HG03159 (cell line): ENCODE data around the gene SESN3.
"Not testable (repeated sequence)": the region's sequence is repeated elsewhere in the genome, so short reads cannot be mapped to it uniquely, and the experiment has no call there.

Experiments
- ATAC-seq: cut with Tn5 transposase; IDR thresholded peaks from one replicate; pipeline ENCODE4 v1.9.1; 2021; ENCODE audit warnings: mild to moderate bottlenecking, moderate library complexity; ENCODE audit not compliant: unreplicated experiment

Gene SESN3

DNA sequence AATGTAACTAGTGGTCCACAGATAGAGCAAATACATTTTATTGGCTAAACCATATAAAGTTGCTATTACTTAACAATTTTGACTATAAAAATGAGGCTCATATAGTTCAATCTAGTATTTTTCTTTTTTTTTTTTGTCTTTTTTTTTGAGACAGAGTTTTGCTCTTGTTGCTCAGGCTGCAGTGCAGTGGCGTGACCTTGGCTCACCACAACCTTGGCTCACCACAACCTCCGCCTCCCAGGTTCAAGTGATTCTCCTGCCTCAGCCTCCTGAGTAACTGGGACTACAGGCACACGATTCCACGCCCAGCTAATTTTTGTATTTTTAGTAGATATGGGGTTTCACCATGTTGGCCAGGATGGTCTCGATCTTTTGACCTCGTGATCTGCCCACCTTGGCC, 3.9 kb downstream of the SESN3 start:
- not testable (repeated sequence) for ATAC-seq

DNA sequence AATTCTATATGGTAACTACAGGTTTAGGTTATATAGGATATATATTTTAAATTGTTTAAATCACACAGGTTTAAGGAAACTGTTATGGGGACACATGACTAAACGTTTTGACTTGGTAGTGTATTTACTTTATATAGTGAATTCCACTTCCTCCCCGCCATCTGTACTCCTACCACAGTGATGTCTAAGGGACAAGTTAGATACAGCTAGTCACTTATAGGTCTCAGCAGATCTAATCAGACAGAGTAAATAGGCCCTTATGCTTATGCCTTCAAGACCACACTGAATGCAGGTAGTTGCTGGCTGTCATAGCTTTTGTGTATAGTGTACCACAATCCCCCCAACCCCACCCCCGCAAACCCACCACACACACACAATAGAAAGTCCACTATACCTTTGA, 8.2 kb downstream of the SESN3 start:
- no peak for ATAC-seq

DNA sequence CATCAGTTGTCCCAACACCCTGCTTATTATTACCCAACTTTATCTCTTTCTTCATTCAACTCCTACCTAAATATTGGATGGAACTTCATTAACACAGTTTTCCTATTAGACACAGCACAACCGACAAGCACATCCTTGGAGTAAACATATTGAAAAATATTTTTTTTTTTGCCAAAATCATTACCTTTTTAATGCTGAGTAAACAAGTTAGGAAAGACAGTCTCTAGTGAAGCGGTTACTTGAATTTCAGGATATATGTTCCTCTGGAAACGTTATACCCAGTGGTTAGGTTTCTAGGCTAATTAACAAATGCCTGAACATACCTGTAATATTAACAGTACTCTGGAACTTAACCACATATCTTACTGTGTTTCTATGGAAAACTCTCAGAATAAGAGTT, 11.4 kb downstream of the SESN3 start:
- no peak for ATAC-seq

DNA sequence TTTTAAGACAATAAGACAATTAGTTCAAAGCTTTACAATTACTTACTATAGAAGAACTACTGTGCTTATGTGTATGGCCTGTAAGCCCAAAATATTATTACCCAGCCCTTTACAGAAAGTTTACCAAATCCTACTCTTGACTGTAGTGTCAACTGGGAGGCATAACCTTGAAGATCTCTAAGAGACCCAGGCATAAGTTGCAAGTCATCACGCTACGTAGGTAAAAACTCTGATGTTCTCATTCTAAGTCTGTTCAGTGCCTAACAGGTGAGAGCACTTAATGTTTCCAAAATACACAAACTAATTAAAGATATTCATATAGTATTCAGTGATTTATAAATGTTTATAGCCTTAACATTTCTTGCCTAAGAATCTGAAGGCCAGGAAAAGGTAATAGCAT, 12.9 kb downstream of the SESN3 start:
- no peak for ATAC-seq

DNA sequence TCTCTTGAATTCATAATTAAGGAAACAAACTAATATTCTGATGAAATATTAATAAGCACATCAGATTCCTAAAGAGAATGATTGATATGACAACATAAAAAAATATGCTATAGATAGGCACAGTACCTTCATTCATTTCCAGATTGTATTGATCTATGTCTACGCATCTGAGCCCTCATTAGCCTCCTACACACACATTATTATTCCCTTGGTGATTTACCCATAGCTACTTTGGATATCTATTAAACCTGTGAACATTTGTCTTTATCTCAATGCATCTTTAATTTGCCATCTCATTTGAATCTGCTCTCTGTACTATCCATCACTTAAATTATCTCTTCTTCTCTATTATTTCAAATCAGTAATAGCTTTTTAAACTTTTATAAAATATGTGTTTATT, 18.4 kb downstream of the SESN3 start:
- ATAC-seq = no peak

DNA sequence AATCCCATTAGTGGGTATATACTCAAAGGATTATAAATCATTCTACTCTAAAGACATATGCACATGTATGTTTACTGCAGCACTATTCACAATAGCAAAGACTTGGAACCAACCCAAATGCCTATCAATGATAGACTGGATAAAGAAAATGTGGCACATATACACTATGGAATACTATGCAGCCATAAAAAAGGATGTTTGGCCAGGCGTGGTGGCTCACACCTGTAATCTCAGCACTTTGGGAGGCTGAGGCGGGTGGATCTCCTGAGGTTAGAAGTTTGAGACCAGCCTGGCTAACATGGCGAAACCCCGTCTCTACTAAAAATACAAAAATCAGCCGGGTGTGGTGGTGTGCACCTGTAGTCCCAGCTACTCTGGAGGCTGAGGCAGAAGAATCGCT, 21.5 kb downstream of the SESN3 start:
- ATAC-seq = not testable (repeated sequence)

DNA sequence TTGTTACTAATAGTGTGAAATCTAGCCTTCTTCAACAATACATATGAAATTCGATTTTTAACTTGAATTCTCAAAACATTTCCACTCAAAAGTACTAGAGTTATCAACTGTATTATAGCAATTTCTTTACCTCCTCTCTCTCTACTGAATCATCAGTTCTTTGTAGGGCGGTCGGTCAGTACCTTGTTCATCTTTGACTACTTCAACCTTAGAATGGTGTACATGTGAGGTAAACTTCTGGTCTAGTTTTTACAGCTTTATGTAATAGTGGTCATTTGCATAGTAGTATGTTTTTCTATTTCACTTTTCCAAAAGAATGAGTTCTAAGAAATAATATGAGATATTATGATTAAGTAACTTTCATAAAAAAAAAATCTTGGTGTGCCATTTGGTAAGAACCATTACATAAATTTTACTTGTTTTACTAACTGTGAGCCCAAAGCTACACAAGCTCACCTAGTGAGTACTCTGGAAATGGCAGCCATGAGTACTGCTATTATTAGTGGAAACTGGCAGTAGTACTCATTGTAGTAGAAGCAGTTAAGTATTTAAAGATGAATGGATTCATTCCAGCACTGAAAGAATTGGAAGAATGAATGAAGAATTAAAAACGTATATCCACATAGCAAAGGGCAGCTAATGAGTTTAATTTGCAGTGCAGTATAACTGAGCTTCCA, 30.1 kb downstream of the SESN3 start:
- ATAC-seq = no peak

DNA sequence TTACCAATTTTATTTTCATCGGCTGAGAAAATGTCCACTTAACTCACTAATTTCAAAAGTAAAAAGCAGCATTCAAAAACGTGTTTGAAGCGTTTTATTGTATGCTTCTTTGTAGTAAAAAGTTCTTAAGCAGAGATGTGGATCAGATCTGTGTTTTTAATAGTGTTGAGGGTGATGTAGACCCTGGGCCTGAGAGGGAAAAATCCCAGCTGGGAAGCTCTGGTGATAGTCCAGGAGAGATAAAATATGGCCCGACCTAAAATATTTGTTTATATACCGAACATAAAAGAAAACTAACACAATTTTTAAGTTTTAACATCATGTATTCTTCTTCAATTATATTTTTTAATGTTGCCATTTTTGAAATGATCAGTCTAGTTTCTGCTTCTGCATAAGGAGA, 35.2 kb downstream of the SESN3 start:
- no peak for ATAC-seq

DNA sequence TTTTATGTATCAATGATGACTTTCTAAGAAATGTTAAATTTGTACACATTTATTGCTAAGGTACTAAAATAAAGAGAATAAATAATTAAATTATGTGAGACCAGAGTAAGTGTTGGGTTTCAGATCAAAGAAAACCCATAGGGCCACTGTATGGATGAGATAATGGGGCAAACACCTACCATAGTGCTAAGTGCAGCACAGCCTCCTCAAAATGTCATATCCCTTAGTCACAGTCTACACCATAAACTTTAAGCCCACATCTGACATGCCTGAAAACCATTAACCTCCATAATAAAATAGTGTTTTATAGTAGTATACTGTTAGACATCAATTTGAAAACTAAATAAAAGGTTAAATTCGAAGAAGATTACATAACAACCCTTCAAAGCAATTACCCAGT, 37.5 kb downstream of the SESN3 start:
- ATAC-seq = no peak

DNA sequence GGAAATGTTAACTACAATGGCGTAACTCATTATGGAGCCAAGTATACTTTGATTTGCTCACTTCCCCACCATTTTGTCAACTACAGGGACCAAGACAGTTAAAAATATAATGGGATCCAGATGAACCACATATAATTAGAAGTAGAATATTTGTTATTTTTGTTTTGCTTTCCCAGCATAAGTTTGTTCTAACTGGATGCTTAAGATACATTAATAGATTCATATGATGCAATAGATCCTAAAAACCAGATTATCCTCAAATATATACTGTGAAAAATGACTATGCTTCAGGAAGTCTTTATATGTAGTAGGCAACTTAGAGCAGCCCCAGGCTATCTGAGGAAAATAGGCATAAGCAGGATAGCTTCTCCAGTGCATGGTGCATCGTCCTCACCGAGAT, 38.3 kb downstream of the SESN3 start:
- no peak for ATAC-seq

DNA sequence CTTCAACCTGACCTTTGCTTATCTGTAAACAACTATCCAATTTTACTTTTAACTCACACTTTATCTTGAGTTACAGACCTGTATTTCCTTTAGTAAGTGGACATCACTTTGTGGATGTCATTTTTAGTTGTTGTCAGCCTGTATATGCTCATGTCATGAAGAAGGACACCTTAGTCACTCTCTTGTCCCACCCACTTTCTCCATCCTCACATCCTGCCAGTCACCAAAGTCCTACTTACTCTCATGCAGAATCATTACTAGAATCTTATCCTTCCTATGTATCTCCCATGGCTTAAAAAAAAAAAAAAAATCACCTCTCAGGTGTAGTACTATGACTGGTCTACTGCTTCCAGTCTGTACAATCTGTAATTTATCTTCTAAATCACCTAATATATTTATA, 43.3 kb downstream of the SESN3 start:
- no peak for ATAC-seq

DNA sequence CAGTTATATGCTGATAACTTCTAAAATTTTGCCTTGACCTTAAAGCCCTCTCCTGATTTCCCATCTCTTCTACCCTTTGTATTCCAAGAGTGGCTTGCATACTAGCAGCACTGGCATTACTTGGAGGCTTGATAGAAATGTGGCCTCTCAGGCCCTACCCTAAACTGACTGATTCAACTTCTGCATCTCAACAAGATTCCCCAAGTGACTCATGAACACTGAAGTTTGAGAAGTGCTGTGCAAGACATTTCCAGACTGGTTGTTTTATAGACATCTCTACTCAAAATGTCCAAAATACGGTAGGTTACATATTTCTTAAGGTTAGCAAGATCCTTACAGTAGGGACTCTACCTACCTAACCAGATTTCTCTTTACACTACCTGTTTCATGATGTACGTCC, 48.6 kb downstream of the SESN3 start:
- no peak for ATAC-seq

DNA sequence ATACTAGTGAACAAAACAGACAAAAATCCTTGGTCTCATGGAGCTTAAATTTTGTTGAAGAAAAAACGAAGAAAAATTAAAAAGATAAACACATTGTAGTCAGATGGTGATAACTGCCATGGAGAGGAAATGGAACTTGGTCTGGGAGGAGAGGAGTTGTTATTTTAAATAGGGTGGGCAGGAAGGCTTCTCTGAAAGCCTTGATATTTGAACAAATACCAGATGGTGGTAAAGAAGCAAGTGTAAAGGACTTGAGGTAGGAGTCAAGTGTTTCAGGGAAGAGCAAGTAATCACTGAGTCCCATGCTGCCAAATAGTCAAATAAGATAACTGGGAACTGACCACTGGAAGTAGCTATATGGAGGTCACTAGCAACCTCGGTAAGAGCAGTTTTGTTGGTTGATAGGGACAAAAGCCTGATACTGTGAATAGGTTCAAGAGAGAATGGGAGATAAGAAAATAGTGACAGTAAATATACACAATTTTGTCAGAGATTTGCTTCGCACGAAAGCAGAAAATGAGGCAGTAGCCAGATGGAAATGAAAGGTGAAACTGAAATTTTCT, 55.1 kb downstream of the SESN3 start:
- no peak for ATAC-seq

DNA sequence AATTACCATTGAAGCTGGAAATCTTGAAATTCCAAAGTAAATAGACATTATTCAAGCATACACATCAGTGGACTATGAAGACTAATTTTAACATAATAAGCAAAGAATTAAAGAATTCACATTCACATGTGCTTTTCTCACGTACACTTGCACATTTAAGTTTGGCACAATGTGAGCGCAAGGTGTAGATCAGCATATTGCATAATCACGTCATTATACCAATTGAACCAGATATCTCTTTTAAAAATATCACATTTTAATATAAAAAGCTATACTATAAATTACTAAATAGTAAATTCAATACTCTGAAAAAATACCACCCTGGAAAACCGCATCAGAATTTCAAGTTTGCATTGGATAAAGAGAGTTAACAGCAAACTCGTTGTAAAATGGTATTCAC, 60.7 kb downstream of the SESN3 start:
- no peak for ATAC-seq

DNA sequence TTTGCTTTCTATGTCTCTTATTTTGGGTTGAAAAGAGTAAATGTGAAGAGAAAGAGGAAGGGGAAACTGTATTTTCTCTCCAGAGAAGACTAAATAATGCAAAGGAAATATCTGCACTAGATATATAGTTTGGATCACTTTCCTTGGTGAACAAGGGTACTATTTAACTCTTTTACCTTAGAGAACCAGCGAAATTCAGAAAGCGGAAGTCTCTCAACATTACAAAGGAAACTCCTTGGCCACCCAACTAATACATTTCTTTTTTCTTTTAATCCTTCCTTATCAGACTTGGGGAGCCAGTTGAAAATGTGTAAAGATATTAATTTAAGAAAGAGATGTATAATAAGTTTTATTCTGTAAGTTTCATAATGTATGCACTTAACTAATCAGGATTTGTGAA, 64.2 kb downstream of the SESN3 start:
- ATAC-seq = no peak

DNA sequence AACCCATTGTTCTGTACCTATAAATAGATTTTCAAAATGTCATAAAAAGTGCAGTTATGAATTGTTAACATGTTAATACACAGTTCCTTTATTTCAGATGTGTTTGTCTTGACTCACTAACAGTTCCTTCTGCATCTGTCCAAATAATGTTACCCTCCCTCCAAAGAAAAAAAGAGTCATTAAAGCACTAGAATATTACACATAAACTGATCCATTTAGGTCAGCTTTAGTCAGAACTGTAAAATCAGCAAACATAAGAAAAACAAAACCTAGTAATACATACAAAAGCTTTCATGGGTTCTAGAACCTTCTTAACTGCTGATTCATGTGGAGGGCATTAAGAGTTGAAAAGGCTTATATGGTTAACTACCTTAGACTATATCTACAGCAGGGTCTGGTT, 65.4 kb downstream of the SESN3 start:
- no peak for ATAC-seq

DNA sequence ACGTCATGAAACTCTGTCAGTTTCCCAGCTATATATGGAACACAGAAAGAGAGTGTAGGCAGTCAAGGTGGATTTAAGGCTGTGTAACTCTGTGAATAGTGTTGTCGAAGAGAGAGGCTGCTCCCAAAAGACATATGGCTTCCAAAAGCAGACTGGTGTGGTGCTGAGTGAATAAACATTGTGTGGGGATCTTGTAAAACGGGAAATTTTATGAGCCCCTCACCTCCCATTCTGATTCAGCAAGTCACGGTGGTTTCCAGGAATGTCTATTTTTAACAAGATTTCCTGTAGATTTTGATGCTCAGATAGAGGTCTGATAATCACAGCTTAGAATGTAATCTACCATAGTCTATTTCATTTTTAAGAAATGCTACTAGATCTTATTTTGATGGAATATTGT, 67.9 kb downstream of the SESN3 start:
- ATAC-seq = no peak

DNA sequence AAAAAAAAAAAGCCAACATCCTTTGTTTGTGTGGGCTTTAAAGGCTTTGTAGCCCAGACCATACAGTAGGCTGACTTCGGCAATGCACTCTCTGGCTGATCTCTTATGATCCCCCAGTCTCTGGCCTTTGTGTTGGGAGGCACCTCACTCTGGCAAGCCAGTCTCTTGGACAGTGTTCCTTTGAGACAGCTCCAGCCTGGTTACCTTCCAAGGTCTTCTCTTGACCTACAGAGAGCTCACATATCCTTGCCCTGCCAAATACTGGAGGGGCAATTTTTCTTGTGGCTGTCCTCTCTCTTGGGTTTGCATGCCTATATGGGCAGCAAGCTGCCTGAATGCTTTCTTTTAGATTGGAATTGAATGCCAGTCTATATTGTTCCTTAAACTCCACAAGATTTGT, 69.8 kb downstream of the SESN3 start:
- no peak for ATAC-seq

DNA sequence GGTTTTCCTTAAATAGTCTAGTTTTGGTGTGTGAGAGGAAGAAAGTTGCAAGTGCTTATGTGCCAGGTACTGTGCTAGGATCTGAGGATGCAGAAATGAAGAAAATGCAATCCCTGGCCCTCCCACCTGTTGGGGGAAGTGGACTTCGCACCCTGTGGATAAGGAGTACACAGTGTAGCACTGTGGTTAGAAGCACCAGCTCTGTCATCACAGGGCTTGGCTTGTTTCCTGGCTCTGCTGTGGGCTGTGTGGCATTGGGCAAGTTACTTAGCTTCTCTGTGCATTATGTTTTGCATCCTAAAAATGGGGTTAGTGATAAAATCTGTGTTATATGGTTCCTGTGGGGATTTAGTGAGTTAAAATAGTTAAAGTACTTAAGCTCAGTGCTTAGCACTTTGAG, 73.2 kb downstream of the SESN3 start:
- ATAC-seq = no peak

DNA sequence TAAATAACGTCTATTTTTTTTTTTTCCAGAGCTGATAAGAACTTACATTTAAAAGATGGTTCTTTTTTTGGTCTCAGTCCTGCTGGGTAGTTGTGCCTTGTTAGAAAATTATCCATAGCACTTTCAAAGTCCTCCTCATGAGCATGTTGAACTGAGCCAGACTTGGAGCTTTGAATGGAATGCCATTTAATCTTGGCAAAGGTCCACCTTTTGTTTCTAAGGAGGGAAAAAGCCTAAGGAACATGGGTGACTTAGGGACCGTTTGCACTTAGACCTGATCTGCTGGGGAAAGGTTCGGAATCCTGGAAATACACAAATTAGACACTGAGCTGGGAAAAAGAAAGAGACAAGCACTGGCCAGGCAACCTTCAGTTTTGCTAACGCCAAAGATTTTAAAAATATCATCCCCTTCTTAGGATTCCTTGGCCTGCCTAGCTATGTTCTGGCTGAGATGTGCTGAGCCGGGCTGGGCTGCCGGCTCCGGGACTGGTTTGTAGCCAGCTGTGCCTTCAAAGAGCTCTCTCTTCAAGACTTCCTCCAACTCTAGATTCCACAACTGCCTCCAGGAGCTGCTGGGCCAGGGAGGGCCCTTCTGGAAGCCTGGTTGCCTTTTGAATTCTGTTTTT, 74.0 kb downstream of the SESN3 start:
- no peak for ATAC-seq

DNA sequence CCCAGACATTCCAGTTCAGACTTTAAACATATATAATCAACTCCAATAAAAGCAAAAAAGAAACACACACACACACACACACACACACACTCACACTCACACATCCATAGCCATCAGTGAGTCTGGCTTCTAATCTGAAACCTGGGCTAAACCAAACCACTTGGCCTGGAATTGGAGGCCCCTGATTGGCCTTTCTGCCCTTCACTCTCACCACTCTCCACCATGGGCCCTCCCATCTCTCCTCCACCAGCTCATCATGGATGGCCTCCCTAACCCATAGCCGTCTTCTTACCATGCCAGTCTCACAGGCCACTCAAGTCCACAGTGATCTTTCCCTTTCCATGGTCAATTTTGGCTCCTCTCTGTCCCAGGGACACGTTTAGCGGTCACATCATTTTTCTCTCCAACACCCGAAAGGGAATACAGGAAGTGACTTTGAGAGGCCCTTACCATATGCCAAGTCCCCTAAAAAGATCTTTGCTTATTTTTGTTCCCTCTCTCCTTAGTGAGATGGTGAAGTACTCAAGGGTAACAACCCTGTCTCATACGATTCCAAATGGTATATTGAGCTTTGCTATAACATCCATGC, 74.8 kb downstream of the SESN3 start:
- ATAC-seq = no peak

DNA sequence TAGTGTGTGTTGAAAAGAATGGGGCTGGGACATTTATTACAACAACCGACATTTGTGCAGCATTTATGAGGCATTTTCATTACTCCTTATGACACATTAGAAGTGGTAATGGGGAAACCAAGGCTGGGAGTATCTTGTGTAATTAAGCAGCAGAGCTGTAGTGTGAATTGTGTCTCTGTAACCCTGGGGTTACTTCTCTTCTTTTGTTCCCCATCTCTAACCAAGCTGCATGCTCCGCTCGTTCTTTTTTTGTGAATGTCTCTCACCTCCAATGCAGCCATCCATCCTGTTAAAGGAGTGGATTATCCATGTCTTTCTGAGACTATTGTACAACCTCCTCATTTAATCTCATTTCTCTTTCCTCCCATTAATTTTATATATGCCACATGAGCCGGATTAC, 75.6 kb downstream of the SESN3 start:
- ATAC-seq = no peak
